K562 (cell line): Measurements from ENCODE around the gene ZNF667. TPM values are rescaled to one million over a fixed set of nuclear protein-coding genes. Genes with fewer than 3 reads are reported as not detected.

Source experiments
- BCL6 ChIP-seq: fragments of 250-450 bp; sonication (Bioruptor Pico); IDR thresholded peaks from 2 replicates; pipeline ENCODE4 v1.4.0; 2020
- CREB1 ChIP-seq, 2 experiments: sonication (generic) in 1 of 2; formaldehyde crosslinking in 1 of 2; IDR thresholded peaks; 2 replicates each; pipeline versions ENCODE4 v1.6.1 to v1.8.0; 2012 to 2022; ENCODE audit warnings: inconsistent platforms in 1 of 2, mild to moderate bottlenecking in 1 of 2, missing genetic modification reagents in 1 of 2, moderate library complexity in 1 of 2
- DNMT1 ChIP-seq: fragments of 450-650 bp; IDR thresholded peaks from 2 replicates; pipeline ENCODE4 v1.6.1; 2016; ENCODE audit warnings: antibody characterized with exemption, mild to moderate bottlenecking
- HMG20A ChIP-seq: fragments of 450-650 bp; formaldehyde crosslinking; conservative IDR thresholded peaks from 2 replicates; pipeline ENCODE4 v1.4.0; 2020; ENCODE audit warnings: mild to moderate bottlenecking, mixed read lengths
- PHB ChIP-seq: fragments of 250-450 bp; sonication (Bioruptor Pico); IDR thresholded peaks from 2 replicates; pipeline ENCODE4 v1.5.0; 2021
- POU5F1 ChIP-seq: fragments of 150-350 bp; IDR thresholded peaks from 2 replicates; pipeline ENCODE4 v1.6.1; 2014; ENCODE audit warnings: borderline replicate concordance, low read length, low read depth, mild to moderate bottlenecking; ENCODE audit not compliant: partially characterized antibody
- TAF9B ChIP-seq: fragments of 450-650 bp; IDR thresholded peaks from 2 replicates; pipeline ENCODE4 v1.6.1; 2018; ENCODE audit warnings: mild to moderate bottlenecking; ENCODE audit not compliant: partially characterized antibody
- ZNF780A ChIP-seq: fragments of 250-450 bp; sonication (Bioruptor Pico); IDR thresholded peaks from 2 replicates; pipeline ENCODE4 v1.5.0; 2021; ENCODE audit warnings: mild to moderate bottlenecking
- polyA plus RNA-seq, 8 experiments: library from polyadenylated mRNA; depleted of rRNA in 4 of 8; stranded (reverse) in 5 of 8; unstranded in 3 of 8; fragments of >200 nt; fragmentation: Nextera tagmentation in 2 of 8; fragmentation: Illumina TruSeq in 1 of 8; extraction: Ambion mirVana in 2 of 8; extraction: Trizol in 1 of 8; gene quantifications; 2 replicates each; pipeline versions ENCODE4 v1.2.1 to v1.2.3, GENCODE V29; 2011 to 2014; ENCODE audit warnings: inconsistent platforms in 1 of 8, missing spikeins in 1 of 8
- total RNA-seq, 7 experiments: library from RNA; depleted of rRNA in 6 of 7; stranded (reverse); fragments of >200 nt in 6 of 7; fragmentation: Illumina TruSeq in 2 of 7; extraction: Trizol in 2 of 7; gene quantifications; 2 replicates each; pipeline versions ENCODE4 v1.2.1 to v1.2.3, GENCODE V29; 2011 to 2021; ENCODE audit warnings: low replicate concordance in 1 of 7
- TF ChIP-seq, protein P1 (sequence below): fragments of 250-450 bp; sonication (Bioruptor Pico); IDR thresholded peaks from 2 replicates; pipeline ENCODE4 v1.6.1; 2021; ENCODE audit warnings: mild to moderate bottlenecking
- TF ChIP-seq, protein P2 (sequence below): sonication (generic); formaldehyde crosslinking; IDR thresholded peaks from 2 replicates; pipeline ENCODE4 v1.9.0; 2022; ENCODE audit warnings: mild to moderate bottlenecking, missing genetic modification reagents
- TF ChIP-seq, protein P3 (sequence below): sonication (generic); formaldehyde crosslinking; IDR thresholded peaks from 2 replicates; pipeline ENCODE4 v1.8.1; 2023; ENCODE audit warnings: mild to moderate bottlenecking, missing genetic modification reagents
- TF ChIP-seq, protein P4 (sequence below), 2 experiments: fragments of 450-650 bp; conservative IDR thresholded peaks; 2 replicates each; pipeline ENCODE4 v1.6.1; 2017; ENCODE audit warnings: mild to moderate bottlenecking in 2 of 2, moderate library complexity in 2 of 2
- TF ChIP-seq, protein P5 (sequence below): fragments of 450-650 bp; IDR thresholded peaks from 2 replicates; pipeline ENCODE4 v1.6.1; 2016
- TF ChIP-seq, protein P6 (sequence below): fragments of 450-650 bp; IDR thresholded peaks from 2 replicates; pipeline ENCODE4 v1.7.1; 2018; ENCODE audit warnings: mild to moderate bottlenecking, low read depth; ENCODE audit not compliant: partially characterized antibody
- TF ChIP-seq, protein P7 (sequence below), 3 experiments: IDR thresholded peaks in 2 of 3; conservative IDR thresholded peaks in 1 of 3; 2 replicates each; pipeline ENCODE4 v1.5.1; 2011 to 2012; ENCODE audit warnings: low read length in 3 of 3, mild to moderate bottlenecking in 3 of 3, control low read depth in 2 of 3, improper control_type of control experiment in 1 of 3, inconsistent platforms in 1 of 3, low read depth in 1 of 3, mixed read lengths in 1 of 3, moderate library complexity in 1 of 3; ENCODE audit not compliant: insufficient read depth in 2 of 3

The ZNF667 gene
- total and polyA plus RNA-seq, 9 of the 15 experiments (the other 6 are each of a cell fraction or from before 2014, with no cell fraction given) = not detected

DNA sequence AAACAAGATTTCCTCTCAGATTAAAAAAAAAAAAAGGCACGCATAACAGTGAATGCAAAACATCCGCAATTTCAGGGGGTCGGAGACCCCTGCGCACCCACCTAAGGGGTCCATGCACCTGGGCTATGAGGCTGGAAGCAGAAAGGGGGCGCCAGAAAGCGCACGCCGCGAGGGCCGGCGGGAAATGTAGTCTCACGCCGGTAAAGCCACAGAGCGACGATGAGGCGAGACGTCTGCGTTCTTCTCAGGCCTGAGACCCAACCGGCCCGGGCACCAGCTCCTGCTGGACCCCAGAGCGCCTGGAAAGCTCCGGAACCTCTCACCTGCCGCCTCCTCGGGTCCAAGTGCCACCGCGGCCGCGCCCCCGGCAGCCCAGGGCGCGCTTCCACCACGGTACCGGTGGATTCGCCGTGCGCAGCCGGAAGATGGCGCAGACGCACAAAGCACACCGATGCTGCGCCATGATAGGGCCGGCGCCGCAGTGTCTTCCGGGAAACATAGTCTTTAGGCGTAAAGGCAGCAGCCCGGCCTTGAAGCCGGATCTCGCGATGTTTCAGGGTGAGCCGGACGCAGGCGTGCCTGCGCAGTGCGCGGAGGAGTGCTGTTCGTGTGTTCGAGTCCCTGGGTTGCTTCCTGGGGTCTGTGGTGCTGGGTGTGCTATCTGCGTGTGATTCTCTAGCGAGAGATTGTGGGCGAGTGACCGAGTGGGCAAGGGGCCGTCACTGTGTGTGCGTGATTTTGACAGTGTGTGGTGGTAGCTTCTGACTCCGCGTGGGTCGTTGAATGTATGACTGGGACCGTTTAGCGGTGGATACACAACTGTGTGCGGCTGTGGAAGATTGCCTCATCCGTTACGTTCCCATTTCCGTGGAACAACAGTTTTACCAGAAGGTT is 83.8 kb downstream of the ZNF667 start, which contains the start of gene ZNF582 (continued):
- no peak for TF ChIP-seq PHB (CRISPR knock-in tag)
- TF ChIP-seq, protein P1, sequence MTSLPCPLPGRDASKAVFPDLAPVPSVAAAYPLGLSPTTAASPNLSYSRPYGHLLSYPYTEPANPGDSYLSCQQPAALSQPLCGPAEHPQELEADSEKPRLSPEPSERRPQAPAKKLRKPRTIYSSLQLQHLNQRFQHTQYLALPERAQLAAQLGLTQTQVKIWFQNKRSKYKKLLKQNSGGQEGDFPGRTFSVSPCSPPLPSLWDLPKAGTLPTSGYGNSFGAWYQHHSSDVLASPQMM (CRISPR knock-in tag) = no peak
- TF ChIP-seq POU5F1 = no peak
- TF ChIP-seq, protein P2, sequence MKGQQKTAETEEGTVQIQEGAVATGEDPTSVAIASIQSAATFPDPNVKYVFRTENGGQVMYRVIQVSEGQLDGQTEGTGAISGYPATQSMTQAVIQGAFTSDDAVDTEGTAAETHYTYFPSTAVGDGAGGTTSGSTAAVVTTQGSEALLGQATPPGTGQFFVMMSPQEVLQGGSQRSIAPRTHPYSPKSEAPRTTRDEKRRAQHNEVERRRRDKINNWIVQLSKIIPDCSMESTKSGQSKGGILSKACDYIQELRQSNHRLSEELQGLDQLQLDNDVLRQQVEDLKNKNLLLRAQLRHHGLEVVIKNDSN (CRISPR knock-in tag) = no peak
- no peak for TF ChIP-seq HMG20A
- no peak for TF ChIP-seq DNMT1
- TF ChIP-seq CREB1 (IDR thresholded peaks at IDR 0.05) = peak; percentile 65
- TF ChIP-seq CREB1 (CRISPR knock-in tag; IDR thresholded peaks at IDR 0.05) = peak; percentile 57; the same call in 1 of the 2 replicates
- 0 out of 2 replicates have a peak, but pooled peaks have one; percentile 13 for TF ChIP-seq BCL6 (CRISPR knock-in tag)
- TF ChIP-seq, protein P3, sequence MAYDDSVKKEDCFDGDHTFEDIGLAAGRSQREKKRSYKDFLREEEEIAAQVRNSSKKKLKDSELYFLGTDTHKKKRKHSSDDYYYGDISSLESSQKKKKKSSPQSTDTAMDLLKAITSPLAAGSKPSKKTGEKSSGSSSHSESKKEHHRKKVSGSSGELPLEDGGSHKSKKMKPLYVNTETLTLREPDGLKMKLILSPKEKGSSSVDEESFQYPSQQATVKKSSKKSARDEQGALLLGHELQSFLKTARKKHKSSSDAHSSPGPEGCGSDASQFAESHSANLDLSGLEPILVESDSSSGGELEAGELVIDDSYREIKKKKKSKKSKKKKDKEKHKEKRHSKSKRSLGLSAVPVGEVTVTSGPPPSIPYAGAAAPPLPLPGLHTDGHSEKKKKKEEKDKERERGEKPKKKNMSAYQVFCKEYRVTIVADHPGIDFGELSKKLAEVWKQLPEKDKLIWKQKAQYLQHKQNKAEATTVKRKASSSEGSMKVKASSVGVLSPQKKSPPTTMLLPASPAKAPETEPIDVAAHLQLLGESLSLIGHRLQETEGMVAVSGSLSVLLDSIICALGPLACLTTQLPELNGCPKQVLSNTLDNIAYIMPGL (CRISPR knock-in tag) = peak; percentile 58
- TF ChIP-seq, protein P4, sequence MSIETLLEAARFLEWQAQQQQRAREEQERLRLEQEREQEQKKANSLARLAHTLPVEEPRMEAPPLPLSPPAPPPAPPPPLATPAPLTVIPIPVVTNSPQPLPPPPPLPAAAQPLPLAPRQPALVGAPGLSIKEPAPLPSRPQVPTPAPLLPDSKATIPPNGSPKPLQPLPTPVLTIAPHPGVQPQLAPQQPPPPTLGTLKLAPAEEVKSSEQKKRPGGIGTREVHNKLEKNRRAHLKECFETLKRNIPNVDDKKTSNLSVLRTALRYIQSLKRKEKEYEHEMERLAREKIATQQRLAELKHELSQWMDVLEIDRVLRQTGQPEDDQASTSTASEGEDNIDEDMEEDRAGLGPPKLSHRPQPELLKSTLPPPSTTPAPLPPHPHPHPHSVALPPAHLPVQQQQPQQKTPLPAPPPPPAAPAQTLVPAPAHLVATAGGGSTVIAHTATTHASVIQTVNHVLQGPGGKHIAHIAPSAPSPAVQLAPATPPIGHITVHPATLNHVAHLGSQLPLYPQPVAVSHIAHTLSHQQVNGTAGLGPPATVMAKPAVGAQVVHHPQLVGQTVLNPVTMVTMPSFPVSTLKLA (conservative IDR thresholded peaks at IDR 0.05) = peak; percentile 68 to 82
- TF ChIP-seq ZNF780A (CRISPR knock-in tag) = no peak
- TF ChIP-seq, protein P5, sequence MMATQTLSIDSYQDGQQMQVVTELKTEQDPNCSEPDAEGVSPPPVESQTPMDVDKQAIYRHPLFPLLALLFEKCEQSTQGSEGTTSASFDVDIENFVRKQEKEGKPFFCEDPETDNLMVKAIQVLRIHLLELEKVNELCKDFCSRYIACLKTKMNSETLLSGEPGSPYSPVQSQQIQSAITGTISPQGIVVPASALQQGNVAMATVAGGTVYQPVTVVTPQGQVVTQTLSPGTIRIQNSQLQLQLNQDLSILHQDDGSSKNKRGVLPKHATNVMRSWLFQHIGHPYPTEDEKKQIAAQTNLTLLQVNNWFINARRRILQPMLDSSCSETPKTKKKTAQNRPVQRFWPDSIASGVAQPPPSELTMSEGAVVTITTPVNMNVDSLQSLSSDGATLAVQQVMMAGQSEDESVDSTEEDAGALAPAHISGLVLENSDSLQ = no peak
- TF ChIP-seq, protein P6, sequence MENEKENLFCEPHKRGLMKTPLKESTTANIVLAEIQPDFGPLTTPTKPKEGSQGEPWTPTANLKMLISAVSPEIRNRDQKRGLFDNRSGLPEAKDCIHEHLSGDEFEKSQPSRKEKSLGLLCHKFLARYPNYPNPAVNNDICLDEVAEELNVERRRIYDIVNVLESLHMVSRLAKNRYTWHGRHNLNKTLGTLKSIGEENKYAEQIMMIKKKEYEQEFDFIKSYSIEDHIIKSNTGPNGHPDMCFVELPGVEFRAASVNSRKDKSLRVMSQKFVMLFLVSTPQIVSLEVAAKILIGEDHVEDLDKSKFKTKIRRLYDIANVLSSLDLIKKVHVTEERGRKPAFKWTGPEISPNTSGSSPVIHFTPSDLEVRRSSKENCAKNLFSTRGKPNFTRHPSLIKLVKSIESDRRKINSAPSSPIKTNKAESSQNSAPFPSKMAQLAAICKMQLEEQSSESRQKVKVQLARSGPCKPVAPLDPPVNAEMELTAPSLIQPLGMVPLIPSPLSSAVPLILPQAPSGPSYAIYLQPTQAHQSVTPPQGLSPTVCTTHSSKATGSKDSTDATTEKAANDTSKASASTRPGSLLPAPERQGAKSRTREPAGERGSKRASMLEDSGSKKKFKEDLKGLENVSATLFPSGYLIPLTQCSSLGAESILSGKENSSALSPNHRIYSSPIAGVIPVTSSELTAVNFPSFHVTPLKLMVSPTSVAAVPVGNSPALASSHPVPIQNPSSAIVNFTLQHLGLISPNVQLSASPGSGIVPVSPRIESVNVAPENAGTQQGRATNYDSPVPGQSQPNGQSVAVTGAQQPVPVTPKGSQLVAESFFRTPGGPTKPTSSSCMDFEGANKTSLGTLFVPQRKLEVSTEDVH = no peak
- TF ChIP-seq, protein P7, sequence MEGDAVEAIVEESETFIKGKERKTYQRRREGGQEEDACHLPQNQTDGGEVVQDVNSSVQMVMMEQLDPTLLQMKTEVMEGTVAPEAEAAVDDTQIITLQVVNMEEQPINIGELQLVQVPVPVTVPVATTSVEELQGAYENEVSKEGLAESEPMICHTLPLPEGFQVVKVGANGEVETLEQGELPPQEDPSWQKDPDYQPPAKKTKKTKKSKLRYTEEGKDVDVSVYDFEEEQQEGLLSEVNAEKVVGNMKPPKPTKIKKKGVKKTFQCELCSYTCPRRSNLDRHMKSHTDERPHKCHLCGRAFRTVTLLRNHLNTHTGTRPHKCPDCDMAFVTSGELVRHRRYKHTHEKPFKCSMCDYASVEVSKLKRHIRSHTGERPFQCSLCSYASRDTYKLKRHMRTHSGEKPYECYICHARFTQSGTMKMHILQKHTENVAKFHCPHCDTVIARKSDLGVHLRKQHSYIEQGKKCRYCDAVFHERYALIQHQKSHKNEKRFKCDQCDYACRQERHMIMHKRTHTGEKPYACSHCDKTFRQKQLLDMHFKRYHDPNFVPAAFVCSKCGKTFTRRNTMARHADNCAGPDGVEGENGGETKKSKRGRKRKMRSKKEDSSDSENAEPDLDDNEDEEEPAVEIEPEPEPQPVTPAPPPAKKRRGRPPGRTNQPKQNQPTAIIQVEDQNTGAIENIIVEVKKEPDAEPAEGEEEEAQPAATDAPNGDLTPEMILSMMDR (IDR thresholded peaks at IDR 0.05 in 2 of 3, conservative IDR thresholded peaks at IDR 0.05 in 1 of 3; ENCODE audit: insufficient read depth in 2 of 3, low read depth in 1 of 3, low read length in 3 of 3) = peak; percentile 71 to 90 (median 74)
- no peak for TF ChIP-seq TAF9B
